ENCODE measurements around the gene SLC2A5.
"Not testable (repeated sequence)": the region's sequence is repeated elsewhere in the genome, so short reads cannot be mapped to it uniquely, and the experiment has no call there.

The SLC2A5 gene

DNA sequence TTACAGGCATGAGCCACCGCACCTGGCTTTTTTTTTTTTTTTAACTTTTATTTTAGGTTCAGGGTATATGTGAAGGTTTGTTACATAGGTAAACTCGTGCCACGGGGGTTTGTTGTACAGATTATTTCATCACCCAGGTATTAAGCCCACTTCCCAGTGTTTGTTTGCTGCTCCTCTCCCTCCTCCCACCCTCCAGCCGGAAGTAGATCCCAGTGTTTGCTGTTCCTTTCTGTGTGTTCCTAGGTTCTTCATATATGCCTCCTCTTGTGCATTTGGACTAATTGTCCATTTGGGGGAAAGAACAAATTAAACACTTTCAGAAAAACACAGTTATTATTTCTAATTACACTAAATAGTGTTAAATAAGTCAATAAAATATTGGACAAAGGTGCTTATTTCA, 42.1 kb downstream of the SLC2A5 start:
- DNase-seq (no peak), ATAC-seq (ENCODE audit: insufficient read depth, low read depth) (no peak)
- Histone ChIP-seq H3K9me3 (ENCODE audit: insufficient read depth, low read length, severe bottlenecking) (peaks cover 21% of the 10 kb centered on the region), H3K27ac (ENCODE audit: low read length) (no peak overlapping the region), H3K4me1 (ENCODE audit: insufficient read depth, low read length) (no peaks in the 10 kb centered on the region), H3K9ac (ENCODE audit: low read depth, low read length) (no peak overlapping the region), H3K79me2 (ENCODE audit: insufficient read depth, low read length) (no peaks in the 10 kb centered on the region), H3K27me3 (ENCODE audit: insufficient read depth, low read length, poor library complexity) (no peaks in the 10 kb centered on the region), H4K20me1 (ENCODE audit: insufficient read depth, low read length) (no peaks in the 10 kb centered on the region), H3K36me3 (ENCODE audit: insufficient read depth, low read length) (no peaks in the 10 kb centered on the region), H2AFZ (ENCODE audit: low read depth, low read length) (no peak overlapping the region), H3K4me3 (ENCODE audit: low read depth in 1 of 2, low read length in 2 of 2) (no peak overlapping the region), H3K4me2 (ENCODE audit: insufficient read depth, low read length) (no peak overlapping the region)
- no peak for TF ChIP-seq EZH2 (IDR thresholded peaks at IDR 0.05; ENCODE audit: borderline replicate concordance, low read depth, low read length, severe bottlenecking)
- TF ChIP-seq CTCF (IDR thresholded peaks at IDR 0.05; ENCODE audit: borderline replicate concordance, extremely low read depth, low read length, poor library complexity, severe bottlenecking) = no peak

- Histone ChIP-seq H3K27me3 (ENCODE audit: insufficient read depth, low read length, poor library complexity) (no peaks in the 10 kb centered on the region), H3K9me3 (ENCODE audit: insufficient read depth, low read length, severe bottlenecking) (peaks cover 4% of the 10 kb centered on the region), H3K4me2 (ENCODE audit: insufficient read depth, low read length) (no peak overlapping the region), H4K20me1 (ENCODE audit: insufficient read depth, low read length) (no peaks in the 10 kb centered on the region), H3K27ac (ENCODE audit: low read length) (no peak overlapping the region), H2AFZ (ENCODE audit: low read depth, low read length) (no peak overlapping the region), H3K79me2 (ENCODE audit: insufficient read depth, low read length) (no peaks in the 10 kb centered on the region), H3K9ac (ENCODE audit: low read depth, low read length) (no peak overlapping the region), H3K4me1 (ENCODE audit: insufficient read depth, low read length) (no peaks in the 10 kb centered on the region), H3K4me3 (ENCODE audit: low read depth in 1 of 2, low read length in 2 of 2) (no peak overlapping the region), H3K36me3 (ENCODE audit: insufficient read depth, low read length) (no peaks in the 10 kb centered on the region)
- DNase-seq (no peak), ATAC-seq (ENCODE audit: insufficient read depth, low read depth) (no peak)
- TF ChIP-seq EZH2 (IDR thresholded peaks at IDR 0.05; ENCODE audit: borderline replicate concordance, low read depth, low read length, severe bottlenecking) (no peak), CTCF (IDR thresholded peaks at IDR 0.05; ENCODE audit: borderline replicate concordance, extremely low read depth, low read length, poor library complexity, severe bottlenecking) (no peak)
These were observed 44.0 kb downstream of the SLC2A5 start for GRCh38 chr1:9025449-9025848.

GRCh38 chr1:9024837-9025236, 44.6 kb downstream of the SLC2A5 start:
- ATAC-seq (ENCODE audit: insufficient read depth, low read depth) (no peak), DNase-seq (no peak)
- TF ChIP-seq CTCF (IDR thresholded peaks at IDR 0.05; ENCODE audit: borderline replicate concordance, extremely low read depth, low read length, poor library complexity, severe bottlenecking) = no peak
- TF ChIP-seq EZH2 (IDR thresholded peaks at IDR 0.05; ENCODE audit: borderline replicate concordance, low read depth, low read length, severe bottlenecking) = no peak

GRCh38 chr1:9022773-9023172, 46.7 kb downstream of the SLC2A5 start:
- H3K4me3 ChIP-seq (ENCODE audit: low read depth in 1 of 2, low read length in 2 of 2) = no peak overlapping the region
- no peaks in the 10 kb centered on the region for H3K27me3 ChIP-seq (ENCODE audit: insufficient read depth, low read length, poor library complexity)
- H3K79me2 ChIP-seq (ENCODE audit: insufficient read depth, low read length) = no peaks in the 10 kb centered on the region
- DNase-seq (no peak), ATAC-seq (ENCODE audit: insufficient read depth, low read depth) (no peak)
- no peaks in the 10 kb centered on the region for H3K4me1 ChIP-seq (ENCODE audit: insufficient read depth, low read length)
- H3K4me2 ChIP-seq (ENCODE audit: insufficient read depth, low read length) = no peak overlapping the region
- no peaks in the 10 kb centered on the region for H4K20me1 ChIP-seq (ENCODE audit: insufficient read depth, low read length)
- H2AFZ ChIP-seq (ENCODE audit: low read depth, low read length) = no peak overlapping the region
- H3K36me3 ChIP-seq (ENCODE audit: insufficient read depth, low read length) = no peaks in the 10 kb centered on the region
- H3K27ac ChIP-seq (ENCODE audit: low read length) = no peak overlapping the region
- TF ChIP-seq EZH2 (IDR thresholded peaks at IDR 0.05; ENCODE audit: borderline replicate concordance, low read depth, low read length, severe bottlenecking) = no peak
- TF ChIP-seq CTCF (IDR thresholded peaks at IDR 0.05; ENCODE audit: borderline replicate concordance, extremely low read depth, low read length, poor library complexity, severe bottlenecking) = no peak
- H3K9me3 ChIP-seq (ENCODE audit: insufficient read depth, low read length, severe bottlenecking) = no peaks in the 10 kb centered on the region
- no peak overlapping the region for H3K9ac ChIP-seq (ENCODE audit: low read depth, low read length)

More at GRCh38 chr1:9024837-9025236, 44.6 kb downstream of the SLC2A5 start:
- H3K4me3 ChIP-seq (ENCODE audit: low read depth in 1 of 2, low read length in 2 of 2) = no peak overlapping the region
- no peak overlapping the region for H3K4me2 ChIP-seq (ENCODE audit: insufficient read depth, low read length)
- H3K9me3 ChIP-seq (ENCODE audit: insufficient read depth, low read length, severe bottlenecking) = peaks cover under 1% of the 10 kb centered on the region
- no peaks in the 10 kb centered on the region for H3K79me2 ChIP-seq (ENCODE audit: insufficient read depth, low read length)
- H3K36me3 ChIP-seq (ENCODE audit: insufficient read depth, low read length) = no peaks in the 10 kb centered on the region
- no peaks in the 10 kb centered on the region for H3K4me1 ChIP-seq (ENCODE audit: insufficient read depth, low read length)
- H3K27me3 ChIP-seq (ENCODE audit: insufficient read depth, low read length, poor library complexity) = no peaks in the 10 kb centered on the region
- no peak overlapping the region for H3K27ac ChIP-seq (ENCODE audit: low read length)
- no peak overlapping the region for H2AFZ ChIP-seq (ENCODE audit: low read depth, low read length)
- no peaks in the 10 kb centered on the region for H4K20me1 ChIP-seq (ENCODE audit: insufficient read depth, low read length)
- no peak overlapping the region for H3K9ac ChIP-seq (ENCODE audit: low read depth, low read length)

GRCh38 chr1:9022026-9022738, 47.3 kb downstream of the SLC2A5 start:
- not testable (repeated sequence) for H3K4me2 ChIP-seq (ENCODE audit: insufficient read depth, low read length); H3K4me1 ChIP-seq (ENCODE audit: insufficient read depth, low read length); ATAC-seq (ENCODE audit: insufficient read depth, low read depth)

More at GRCh38 chr1:9022026-9022738, 47.3 kb downstream of the SLC2A5 start:
- not testable (repeated sequence) for H3K36me3 ChIP-seq (ENCODE audit: insufficient read depth, low read length); H3K9me3 ChIP-seq (ENCODE audit: insufficient read depth, low read length, severe bottlenecking); H3K9ac ChIP-seq (ENCODE audit: low read depth, low read length); H3K27me3 ChIP-seq (ENCODE audit: insufficient read depth, low read length, poor library complexity); H4K20me1 ChIP-seq (ENCODE audit: insufficient read depth, low read length); H3K79me2 ChIP-seq (ENCODE audit: insufficient read depth, low read length); DNase-seq; H2AFZ ChIP-seq (ENCODE audit: low read depth, low read length); H3K27ac ChIP-seq (ENCODE audit: low read length); H3K4me3 ChIP-seq (ENCODE audit: low read depth in 1 of 2, low read length in 2 of 2)
